ENCODE results near the gene CDC42. TPM values are rescaled to one million over a fixed set of nuclear protein-coding genes. Genes with fewer than 3 reads are reported as not detected.

CDC42 gene
- polyA plus RNA-seq, 3 donors = 210 to 731 (median 606) TPM

DNA sequence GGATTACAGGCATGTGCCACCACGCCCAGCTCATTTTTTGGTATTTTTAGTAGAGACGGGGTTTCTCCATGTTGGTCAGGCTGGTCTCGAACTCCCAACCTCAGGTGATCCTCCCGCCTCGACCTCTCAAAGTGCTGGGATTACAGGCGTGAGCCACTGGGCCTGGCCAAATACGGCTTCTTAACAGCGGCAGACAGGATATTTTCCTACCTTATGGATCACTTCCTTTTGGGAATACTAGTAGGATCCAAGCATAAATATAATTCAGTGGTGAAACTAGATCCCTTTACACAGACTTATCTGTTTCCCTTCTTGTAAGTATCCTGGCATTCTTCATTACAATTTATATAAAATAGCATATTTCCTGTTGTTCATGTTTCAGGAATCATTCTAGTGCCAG lies 49.5 kb downstream of the CDC42 start:
- no peaks in the 10 kb centered on the region for H3K9me3 ChIP-seq (replicated peaks in 1 of 2; ENCODE audit: control insufficient read depth in 1 of 2, insufficient read depth in 1 of 2, low read length in 2 of 2)
- no peak overlapping the region for H3K9ac ChIP-seq (ENCODE audit: insufficient read depth, low read length, poor library complexity, severe bottlenecking)
- no peaks in the 10 kb centered on the region for H3K27me3 Mint-ChIP-seq (ENCODE audit: low read depth in 3 of 3)
- H3K27me3 ChIP-seq (ENCODE audit: control insufficient read depth in 2 of 2, insufficient read depth in 2 of 2, low read length in 2 of 2) = no peaks in the 10 kb centered on the region
- H3K36me3 ChIP-seq (replicated peaks in 1 of 2; ENCODE audit: control insufficient read depth in 1 of 2, insufficient read depth in 2 of 2, low read length in 2 of 2) = peaks cover 38 to 100% of the 10 kb centered on the region in 2 donors
- H3K4me3 Mint-ChIP-seq = no peak overlapping the region
- 100% methylated on average over 4 of the region's 8 CpGs for WGBS (ENCODE audit: insufficient coverage)
- H3K27ac Mint-ChIP-seq = peak overlapping the region in 1 of 7 donors; percentile 19
- DNase-seq = no peak
- peaks cover 0 to 3% (median 0%) of the 10 kb centered on the region in 7 donors for H3K9me3 Mint-ChIP-seq
- peaks cover 100% of the 10 kb centered on the region for H4K20me1 ChIP-seq (ENCODE audit: insufficient read depth, low read length)
- H3K4me1 ChIP-seq (ENCODE audit: control insufficient read depth in 1 of 2, insufficient read depth in 2 of 2, low read length in 2 of 2) = peaks cover 6 to 11% of the 10 kb centered on the region in 2 donors
- no peak overlapping the region for H3K4me3 ChIP-seq (replicated peaks in 1 of 3; ENCODE audit: low read depth in 2 of 3, low read length in 3 of 3)
- intact Hi-C loops (cut with micrococcal nuclease) = no loop called here
- H3K27ac ChIP-seq (ENCODE audit: low read depth in 1 of 2, low read length in 2 of 2) = no peak overlapping the region
- no peak overlapping the region for H2AFZ ChIP-seq (ENCODE audit: insufficient read depth, low read depth, low read length, poor library complexity, severe bottlenecking)
- H3K4me2 ChIP-seq (replicated peaks; ENCODE audit: extremely low read depth, low read length, poor library complexity, severe bottlenecking) = no peak overlapping the region
- TF ChIP-seq, protein P1, sequence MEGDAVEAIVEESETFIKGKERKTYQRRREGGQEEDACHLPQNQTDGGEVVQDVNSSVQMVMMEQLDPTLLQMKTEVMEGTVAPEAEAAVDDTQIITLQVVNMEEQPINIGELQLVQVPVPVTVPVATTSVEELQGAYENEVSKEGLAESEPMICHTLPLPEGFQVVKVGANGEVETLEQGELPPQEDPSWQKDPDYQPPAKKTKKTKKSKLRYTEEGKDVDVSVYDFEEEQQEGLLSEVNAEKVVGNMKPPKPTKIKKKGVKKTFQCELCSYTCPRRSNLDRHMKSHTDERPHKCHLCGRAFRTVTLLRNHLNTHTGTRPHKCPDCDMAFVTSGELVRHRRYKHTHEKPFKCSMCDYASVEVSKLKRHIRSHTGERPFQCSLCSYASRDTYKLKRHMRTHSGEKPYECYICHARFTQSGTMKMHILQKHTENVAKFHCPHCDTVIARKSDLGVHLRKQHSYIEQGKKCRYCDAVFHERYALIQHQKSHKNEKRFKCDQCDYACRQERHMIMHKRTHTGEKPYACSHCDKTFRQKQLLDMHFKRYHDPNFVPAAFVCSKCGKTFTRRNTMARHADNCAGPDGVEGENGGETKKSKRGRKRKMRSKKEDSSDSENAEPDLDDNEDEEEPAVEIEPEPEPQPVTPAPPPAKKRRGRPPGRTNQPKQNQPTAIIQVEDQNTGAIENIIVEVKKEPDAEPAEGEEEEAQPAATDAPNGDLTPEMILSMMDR (IDR thresholded peaks at IDR 0.05) = no peak
- H3K4me1 Mint-ChIP-seq = peaks cover 27% of the 10 kb centered on the region
- H3K36me3 Mint-ChIP-seq = peaks cover 63 to 84% of the 10 kb centered on the region in 2 donors
- peaks cover 97% of the 10 kb centered on the region for H3K79me2 ChIP-seq (ENCODE audit: insufficient read depth, low read length)

DNA sequence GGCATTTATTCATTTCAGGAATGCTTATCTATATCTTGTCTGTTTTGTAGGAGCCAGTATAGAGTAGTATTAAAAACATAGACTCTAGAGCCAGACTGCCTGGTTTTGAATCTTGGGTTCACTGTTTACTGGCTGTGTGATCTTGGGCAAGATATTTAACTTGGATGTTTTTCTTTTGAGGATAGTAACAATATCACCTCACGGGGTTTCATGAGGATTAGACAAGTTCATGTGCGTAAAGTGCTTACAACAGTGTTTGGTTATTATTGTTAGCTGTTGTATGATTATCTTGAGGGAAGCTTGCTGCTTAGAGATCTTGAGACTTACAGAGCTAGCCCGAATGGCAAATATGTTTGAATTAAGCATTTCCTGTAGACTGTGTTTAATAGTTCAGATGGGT lies 50.2 kb downstream of the CDC42 start:
- Mint-ChIP-seq H3K27ac (peak overlapping the region in 1 of 7 donors; percentile 33), H3K36me3 (peaks cover 57 to 81% of the 10 kb centered on the region in 2 donors), H3K4me3 (no peak overlapping the region), H3K4me1 (peaks cover 27% of the 10 kb centered on the region), H3K27me3 (ENCODE audit: low read depth in 3 of 3) (no peaks in the 10 kb centered on the region), H3K9me3 (peaks cover 0 to 3% (median 0%) of the 10 kb centered on the region in 7 donors)
- DNase-seq = no peak
- H3K9me3 ChIP-seq (replicated peaks in 1 of 2; ENCODE audit: control insufficient read depth in 1 of 2, insufficient read depth in 1 of 2, low read length in 2 of 2) = no peaks in the 10 kb centered on the region
- H3K36me3 ChIP-seq (replicated peaks in 1 of 2; ENCODE audit: control insufficient read depth in 1 of 2, insufficient read depth in 2 of 2, low read length in 2 of 2) = peaks cover 34 to 99% of the 10 kb centered on the region in 2 donors
- peaks cover 94% of the 10 kb centered on the region for H3K79me2 ChIP-seq (ENCODE audit: insufficient read depth, low read length)
- intact Hi-C loops (cut with micrococcal nuclease) = no loop called here
- no peak overlapping the region for H3K9ac ChIP-seq (ENCODE audit: insufficient read depth, low read length, poor library complexity, severe bottlenecking)
- H4K20me1 ChIP-seq (ENCODE audit: insufficient read depth, low read length) = peaks cover 100% of the 10 kb centered on the region
- peaks cover 6 to 11% of the 10 kb centered on the region in 2 donors for H3K4me1 ChIP-seq (ENCODE audit: control insufficient read depth in 1 of 2, insufficient read depth in 2 of 2, low read length in 2 of 2)
- H3K4me3 ChIP-seq (replicated peaks in 1 of 3; ENCODE audit: low read depth in 2 of 3, low read length in 3 of 3) = no peak overlapping the region
- no peaks in the 10 kb centered on the region for H3K27me3 ChIP-seq (ENCODE audit: control insufficient read depth in 2 of 2, insufficient read depth in 2 of 2, low read length in 2 of 2)
- H2AFZ ChIP-seq (ENCODE audit: insufficient read depth, low read depth, low read length, poor library complexity, severe bottlenecking) = no peak overlapping the region
- H3K27ac ChIP-seq (ENCODE audit: low read depth in 1 of 2, low read length in 2 of 2) = peak overlapping the region in 1 of 2 donors; percentile 18
- no peak overlapping the region for H3K4me2 ChIP-seq (replicated peaks; ENCODE audit: extremely low read depth, low read length, poor library complexity, severe bottlenecking)
- TF ChIP-seq, protein P1 (IDR thresholded peaks at IDR 0.05) = no peak
- 93% methylated on average over 3 of the region's 3 CpGs for WGBS (ENCODE audit: insufficient coverage)
